Uterus (tissue), 2 donors: ENCODE measurements around the gene USP15.

Experiments
- CTCF ChIP-seq, 4 experiments: fragments of 200-600 bp in 2 of 4; fragments of 450-650 bp in 2 of 4; sonication (generic) in 2 of 4; IDR thresholded peaks; one replicate each; pipeline ENCODE4 v1.5.1; 2016 to 2019; ENCODE audit warnings: antibody characterized with exemption in 4 of 4, mild to moderate bottlenecking in 2 of 4, moderate library complexity in 1 of 4
- POLR2A ChIP-seq, 2 donors: fragments of 450-650 bp; IDR thresholded peaks; one replicate each; pipeline ENCODE4 v1.6.1; 2016; ENCODE audit warnings: antibody characterized with exemption in 2 of 2, mild to moderate bottlenecking in 1 of 2, moderate library complexity in 1 of 2

GRCh38 chr12:62254967-62255366, 5.2 kb upstream of the USP15 start:
- no peak for TF ChIP-seq CTCF (IDR thresholded peaks at IDR 0.05)
- no peak for TF ChIP-seq POLR2A (IDR thresholded peaks at IDR 0.05)
